Smooth muscle cell (in vitro differentiated cells): ENCODE data around the gene CARD19. TPM values are rescaled to one million over a fixed set of nuclear protein-coding genes. Genes with fewer than 3 reads are reported as not detected.

Source experiments
- DNase-seq: peaks from one replicate; lab custom pipeline; 2025; ENCODE audit not compliant: unreplicated experiment; lab: John Stamatoyannopoulos, UW
- H2AFZ ChIP-seq: fragments of 200-600 bp; sonication (generic); 2 replicates; pipeline ENCODE4 v1.6.0; 2016; ENCODE audit warnings: antibody characterized with exemption, low read depth, mild to moderate bottlenecking
- H3F3A ChIP-seq: fragments of 200-600 bp; sonication (generic); 2 replicates; pipeline ENCODE4 v1.6.0; 2017; ENCODE audit warnings: antibody characterized with exemption, low read depth
- H3K27ac ChIP-seq: fragments of 200-600 bp; sonication (generic); 2 replicates; pipeline ENCODE4 v1.5.1; 2016; ENCODE audit warnings: low read depth, mild to moderate bottlenecking
- H3K27me3 ChIP-seq: fragments of 200-600 bp; sonication (generic); 2 replicates; pipeline ENCODE4 v1.6.1; 2016; ENCODE audit warnings: low read depth, mild to moderate bottlenecking
- H3K36me3 ChIP-seq: fragments of 200-600 bp; sonication (generic); 2 replicates; pipeline ENCODE4 v1.5.1; 2016; ENCODE audit warnings: low read depth
- H3K4me1 ChIP-seq: fragments of 200-600 bp; sonication (generic); 2 replicates; pipeline ENCODE4 v1.5.1; 2016; ENCODE audit warnings: low read depth
- H3K4me2 ChIP-seq: fragments of 200-600 bp; sonication (generic); 2 replicates; pipeline ENCODE4 v1.6.0; 2016; ENCODE audit warnings: mild to moderate bottlenecking
- H3K4me3 ChIP-seq: fragments of 200-600 bp; sonication (generic); 2 replicates; pipeline ENCODE4 v1.5.1; 2016; ENCODE audit warnings: mild to moderate bottlenecking
- H3K79me2 ChIP-seq: fragments of 200-600 bp; sonication (generic); 2 replicates; pipeline ENCODE4 v1.6.0; 2016; ENCODE audit warnings: low read depth, mild to moderate bottlenecking
- H3K9ac ChIP-seq: fragments of 200-600 bp; sonication (generic); 2 replicates; pipeline ENCODE4 v1.6.0; 2016; ENCODE audit warnings: low read depth
- H3K9me3 ChIP-seq: fragments of 200-600 bp; sonication (generic); replicated peaks from 2 replicates; pipeline ENCODE4 v1.5.1; 2016; ENCODE audit warnings: low read depth
- H4K20me1 ChIP-seq: fragments of 200-600 bp; sonication (generic); 2 replicates; pipeline ENCODE4 v1.6.0; 2016; ENCODE audit warnings: low read depth
- WGBS: methylation state at CpG from one replicate; pipeline ENCODE4 v1.1.7; 2016; ENCODE audit warnings: low lambda C conversion rate; 5-methylcytosine and 5-hydroxymethylcytosine counted together
- polyA plus RNA-seq: library from polyadenylated mRNA; unstranded; fragments of >200 nt; fragmentation: Nextera tagmentation; extraction: Ambion mirVana; gene quantifications from 2 replicates; pipeline ENCODE4 v1.2.1, GENCODE V29; 2016
- total RNA-seq: library from RNA; depleted of rRNA; stranded (reverse); fragments of >200 nt; gene quantifications from 2 replicates; pipeline ENCODE4 v1.2.3, GENCODE V29; 2014
- TF ChIP-seq, protein P1 (sequence below): fragments of 200-600 bp; sonication (generic); IDR thresholded peaks from 2 replicates; pipeline ENCODE4 v1.5.1; 2017; ENCODE audit warnings: borderline replicate concordance, mild to moderate bottlenecking, antibody characterized with exemption; ENCODE audit not compliant: insufficient read depth, poor library complexity, severe bottlenecking

The CARD19 gene
- total and polyA plus RNA-seq, 2 experiments from 2014 or later = 86.0 to 88.1 TPM

DNA sequence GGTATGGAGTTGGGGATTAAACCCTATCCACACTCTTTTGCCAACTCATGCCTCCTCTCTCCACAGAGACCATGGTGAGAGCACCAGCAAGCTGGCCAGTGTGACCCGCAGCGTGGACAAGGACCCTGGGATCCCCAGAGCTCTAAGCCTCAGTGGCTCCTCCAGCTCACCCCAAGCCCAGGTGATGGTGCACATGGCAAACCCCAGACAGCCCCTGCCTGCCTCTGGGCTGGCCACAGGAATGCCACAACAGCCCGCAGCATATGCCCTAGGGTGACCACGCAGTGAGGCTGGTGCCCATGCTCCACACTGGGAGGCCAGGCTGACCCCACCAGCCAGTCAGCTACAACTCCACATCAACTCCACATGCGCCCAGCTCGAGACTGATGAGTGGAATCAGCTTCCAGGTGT is 11.5 kb upstream of the CARD19 start:
- Histone ChIP-seq H3K4me1 (no peaks in the 10 kb centered on the region), H3K27ac (no peak overlapping the region), H2AFZ (no peak overlapping the region), H3K9me3 (no peaks in the 10 kb centered on the region), H3K9ac (no peak overlapping the region), H3K4me2 (no peak overlapping the region), H4K20me1 (no peaks in the 10 kb centered on the region), H3K36me3 (no peaks in the 10 kb centered on the region), H3F3A (peaks cover 8% of the 10 kb centered on the region), H3K4me3 (no peak overlapping the region), H3K79me2 (no peaks in the 10 kb centered on the region), H3K27me3 (no peaks in the 10 kb centered on the region)
- TF ChIP-seq, protein P1, sequence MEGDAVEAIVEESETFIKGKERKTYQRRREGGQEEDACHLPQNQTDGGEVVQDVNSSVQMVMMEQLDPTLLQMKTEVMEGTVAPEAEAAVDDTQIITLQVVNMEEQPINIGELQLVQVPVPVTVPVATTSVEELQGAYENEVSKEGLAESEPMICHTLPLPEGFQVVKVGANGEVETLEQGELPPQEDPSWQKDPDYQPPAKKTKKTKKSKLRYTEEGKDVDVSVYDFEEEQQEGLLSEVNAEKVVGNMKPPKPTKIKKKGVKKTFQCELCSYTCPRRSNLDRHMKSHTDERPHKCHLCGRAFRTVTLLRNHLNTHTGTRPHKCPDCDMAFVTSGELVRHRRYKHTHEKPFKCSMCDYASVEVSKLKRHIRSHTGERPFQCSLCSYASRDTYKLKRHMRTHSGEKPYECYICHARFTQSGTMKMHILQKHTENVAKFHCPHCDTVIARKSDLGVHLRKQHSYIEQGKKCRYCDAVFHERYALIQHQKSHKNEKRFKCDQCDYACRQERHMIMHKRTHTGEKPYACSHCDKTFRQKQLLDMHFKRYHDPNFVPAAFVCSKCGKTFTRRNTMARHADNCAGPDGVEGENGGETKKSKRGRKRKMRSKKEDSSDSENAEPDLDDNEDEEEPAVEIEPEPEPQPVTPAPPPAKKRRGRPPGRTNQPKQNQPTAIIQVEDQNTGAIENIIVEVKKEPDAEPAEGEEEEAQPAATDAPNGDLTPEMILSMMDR = no peak
- 99% methylated on average over 6 of the region's 6 CpGs for WGBS
- no peak for DNase-seq

DNA sequence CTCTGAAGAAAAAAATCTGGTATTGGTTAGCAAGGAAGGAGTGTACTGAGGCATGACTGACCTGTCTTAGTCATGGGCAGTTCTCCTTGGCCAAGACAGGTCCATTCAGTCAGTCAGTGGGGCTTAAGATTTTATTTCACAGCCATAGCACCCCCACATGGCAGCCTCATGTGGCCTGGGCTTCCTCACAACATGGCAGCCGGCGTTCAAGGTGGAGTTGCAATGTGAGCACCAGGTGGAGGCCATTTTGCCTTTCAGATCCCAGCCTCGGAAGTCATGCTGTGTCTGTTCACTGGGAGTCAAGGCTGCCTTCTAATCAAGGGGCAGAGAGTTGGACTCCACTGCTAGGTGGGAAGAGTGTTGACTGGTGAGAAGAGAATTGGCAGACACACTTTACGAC is 10.3 kb upstream of the CARD19 start:
- Histone ChIP-seq H2AFZ (no peak overlapping the region), H3K4me1 (no peaks in the 10 kb centered on the region), H3K27me3 (no peaks in the 10 kb centered on the region), H3K4me3 (no peak overlapping the region), H4K20me1 (no peaks in the 10 kb centered on the region), H3K4me2 (no peak overlapping the region), H3K9ac (no peak overlapping the region), H3K79me2 (no peaks in the 10 kb centered on the region), H3K36me3 (no peaks in the 10 kb centered on the region), H3K27ac (no peak overlapping the region), H3K9me3 (no peaks in the 10 kb centered on the region), H3F3A (peaks cover 5% of the 10 kb centered on the region)
- DNase-seq = no peak
- TF ChIP-seq, protein P1 = no peak
- 91% methylated on average over 4 of the region's 4 CpGs for WGBS

DNA sequence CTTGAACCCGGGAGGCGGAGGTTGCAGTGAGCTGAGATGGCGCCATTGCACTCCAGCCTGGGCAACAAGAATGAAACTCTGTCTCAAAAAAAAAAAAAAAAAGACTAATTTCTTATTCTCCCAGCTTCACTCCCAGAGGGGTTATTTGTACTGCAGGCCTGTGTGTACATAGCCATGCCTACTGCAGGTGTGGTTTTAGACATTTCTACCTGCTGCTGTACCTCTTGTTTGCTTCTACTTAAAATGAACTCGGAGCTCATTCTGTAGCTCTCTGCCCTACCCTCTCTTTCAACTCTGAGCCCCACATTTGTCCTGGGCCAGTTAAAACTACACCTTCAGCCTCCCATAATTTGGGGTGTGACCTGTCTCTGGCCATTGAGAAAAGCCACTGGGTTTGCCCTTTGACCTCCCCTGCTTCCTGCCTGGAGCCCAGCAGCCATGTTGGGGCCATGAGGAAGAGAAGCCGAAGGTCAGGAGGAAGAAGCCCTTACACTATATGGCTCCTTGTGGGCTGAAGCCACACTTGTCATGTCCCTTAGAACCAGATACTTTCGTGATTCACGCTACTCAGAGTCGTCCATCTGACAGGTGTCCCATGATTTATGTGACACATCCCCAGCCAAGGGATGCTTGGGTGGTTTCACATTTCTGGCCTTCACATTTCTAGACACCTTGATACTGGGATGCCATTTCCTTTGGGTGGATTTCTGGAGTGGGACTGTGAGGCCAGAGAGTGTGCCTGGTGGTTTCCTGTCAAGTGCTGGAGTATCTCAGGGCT is 9.4 kb upstream of the CARD19 start:
- 91% methylated on average over 8 of the region's 8 CpGs for WGBS
- Histone ChIP-seq H3K4me2 (no peak overlapping the region), H3K27ac (no peak overlapping the region), H3K9ac (no peak overlapping the region), H3K9me3 (no peaks in the 10 kb centered on the region), H3K4me1 (no peaks in the 10 kb centered on the region), H3K4me3 (no peak overlapping the region), H2AFZ (no peak overlapping the region), H4K20me1 (no peaks in the 10 kb centered on the region), H3K36me3 (no peaks in the 10 kb centered on the region), H3F3A (peaks cover 7% of the 10 kb centered on the region), H3K79me2 (no peaks in the 10 kb centered on the region), H3K27me3 (no peaks in the 10 kb centered on the region)
- TF ChIP-seq, protein P1 = no peak
- no peak for DNase-seq

DNA sequence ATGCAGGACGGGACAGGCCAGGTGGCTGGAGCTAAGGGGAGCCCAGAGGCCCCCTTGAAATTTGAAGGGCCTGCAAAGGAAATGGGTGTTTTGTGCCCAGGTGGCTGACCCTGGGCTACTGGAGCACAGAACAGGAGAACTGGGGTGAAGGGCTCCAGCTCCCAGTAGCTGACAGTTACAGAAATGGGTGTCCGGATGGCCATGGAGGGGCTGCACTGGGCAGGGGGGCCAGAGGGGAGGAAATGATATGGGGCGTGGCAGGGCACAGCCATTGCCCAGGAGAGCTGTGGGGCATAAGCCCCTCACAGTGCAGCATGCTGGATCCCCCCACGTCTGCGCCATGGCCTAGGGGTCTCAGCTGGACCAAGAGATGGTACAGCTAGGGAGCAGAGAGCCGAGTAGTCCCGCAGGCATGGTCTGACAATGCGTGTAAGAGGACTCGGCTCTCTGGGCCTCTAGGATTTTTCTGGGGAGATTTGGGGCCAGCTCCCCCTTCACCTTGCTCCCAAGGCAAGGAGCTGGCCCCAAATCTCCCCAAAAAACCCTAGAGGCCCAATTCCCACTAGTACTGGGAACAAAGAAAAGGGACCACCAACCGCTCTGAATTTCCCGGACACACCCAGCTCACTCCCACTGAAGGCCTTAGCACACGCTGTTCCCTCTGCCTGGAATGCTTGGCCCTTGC is 7.9 kb upstream of the CARD19 start:
- Histone ChIP-seq H3K4me1 (no peaks in the 10 kb centered on the region), H3K36me3 (no peaks in the 10 kb centered on the region), H3K27me3 (no peaks in the 10 kb centered on the region), H3K9ac (no peak overlapping the region), H4K20me1 (no peaks in the 10 kb centered on the region), H3F3A (peaks cover 8% of the 10 kb centered on the region), H3K9me3 (no peaks in the 10 kb centered on the region), H3K79me2 (no peaks in the 10 kb centered on the region), H3K27ac (no peak overlapping the region), H3K4me2 (no peak overlapping the region), H2AFZ (no peak overlapping the region), H3K4me3 (no peak overlapping the region)
- DNase-seq = no peak
- TF ChIP-seq, protein P1 = no peak
- 98% methylated on average over 11 of the region's 12 CpGs for WGBS
